Gastroesophageal sphincter (tissue), 4 donors: ENCODE measurements around the gene GUCY1A1. TPM values are rescaled to one million over a fixed set of nuclear protein-coding genes. Genes with fewer than 3 reads are reported as not detected.

Experiments used
- ATAC-seq: fragments of 150-250 bp; one replicate; pipeline ENCODE4 v1.9.1; 2016; ENCODE audit warnings: mild to moderate bottlenecking, moderate library complexity
- H3K27ac ChIP-seq, 4 donors: fragments of 200-600 bp; sonication (generic) in 3 of 4; 1 replicate in 3 of 4; 2 replicates in 1 of 4; pipeline ENCODE4 v1.5.1; 2016 to 2019
- H3K27me3 ChIP-seq: fragments of 200-600 bp; sonication (generic); one replicate; pipeline ENCODE4 v1.5.1; 2019
- H3K36me3 ChIP-seq, 2 donors: fragments of 200-600 bp; sonication (generic); one replicate each; pipeline ENCODE4 v1.5.1; 2019; ENCODE audit warnings: control low read depth in 1 of 2
- H3K4me1 ChIP-seq, 3 donors: fragments of 200-600 bp; sonication (generic); 1 replicate in 2 of 3; 2 replicates in 1 of 3; pipeline ENCODE4 v1.5.1; 2016 to 2019; ENCODE audit warnings: control low read depth in 2 of 3
- H3K4me3 ChIP-seq, 2 donors: fragments of 200-600 bp; sonication (generic); one replicate each; pipeline ENCODE4 v1.5.1; 2019; ENCODE audit warnings: mild to moderate bottlenecking in 1 of 2, moderate library complexity in 1 of 2
- H3K9me3 ChIP-seq, 3 donors: fragments of 200-600 bp; sonication (generic); one replicate each; pipeline ENCODE4 v1.5.1; 2017 to 2019; ENCODE audit warnings: control low read depth in 2 of 3
- CTCF ChIP-seq, 4 experiments: fragments of 200-600 bp in 2 of 4; fragments of 450-650 bp in 2 of 4; sonication (generic) in 1 of 4; IDR thresholded peaks; one replicate each; pipeline ENCODE4 v1.5.1; 2017 to 2019; ENCODE audit warnings: antibody characterized with exemption in 4 of 4, mild to moderate bottlenecking in 2 of 4, moderate library complexity in 2 of 4
- EP300 ChIP-seq: sonication (generic); formaldehyde crosslinking; IDR thresholded peaks from one replicate; pipeline ENCODE4 v1.6.1; 2017; ENCODE audit warnings: antibody characterized with exemption, mild to moderate bottlenecking
- POLR2A ChIP-seq, 2 donors: fragments of 450-650 bp; IDR thresholded peaks; one replicate each; pipeline ENCODE4 v1.6.1; 2017; ENCODE audit warnings: antibody characterized with exemption in 2 of 2, mild to moderate bottlenecking in 2 of 2, moderate library complexity in 1 of 2
- POLR2AphosphoS5 ChIP-seq: sonication (generic); formaldehyde crosslinking; IDR thresholded peaks from one replicate; pipeline ENCODE4 v1.6.1; 2017; ENCODE audit warnings: antibody characterized with exemption
- WGBS, 2 donors: methylation state at CpG; one replicate each; pipeline ENCODE4 v1.1.5; 2018; ENCODE audit warnings: low coverage in 1 of 2; 5-methylcytosine and 5-hydroxymethylcytosine counted together
- total RNA-seq, 4 donors: library from RNA; depleted of rRNA; stranded (reverse); fragments of >200 nt; gene quantifications; one replicate each; pipeline ENCODE4 v1.1.0, GENCODE V29; 2016

Gene GUCY1A1
- total RNA-seq, 4 donors from 2014 or later, result 69.4 to 196 (median 144) TPM

- 65 to 69% methylated on average over 2 of the region's 2 CpGs for WGBS, 2 donors
- no peak overlapping the region for H3K27ac ChIP-seq
Observed at GRCh38 chr4:155763551-155763950, 96.9 kb downstream of the GUCY1A1 start.

GRCh38 chr4:155765149-155765548, 98.5 kb downstream of the GUCY1A1 start:
- Histone ChIP-seq H3K27me3 (no peaks in the 10 kb centered on the region), H3K4me1 (peaks cover 0 to 68% (median 0%) of the 10 kb centered on the region in 3 donors), H3K9me3 (no peaks in the 10 kb centered on the region), H3K36me3 (no peaks in the 10 kb centered on the region), H3K27ac (peak overlapping the region in 1 of 4 donors; percentile 9), H3K4me3 (no peak overlapping the region)
- WGBS, 2 donors, result 17 to 54% methylated on average over 3 of the region's 3 CpGs
- TF ChIP-seq POLR2A (IDR thresholded peaks at IDR 0.05) (no peak), EP300 (no peak), POLR2AphosphoS5 (no peak), CTCF (IDR thresholded peaks at IDR 0.05) (no peak)
- no peak for ATAC-seq

More at GRCh38 chr4:155763551-155763950, 96.9 kb downstream of the GUCY1A1 start:
- H3K27me3 ChIP-seq, result no peaks in the 10 kb centered on the region
- TF ChIP-seq POLR2AphosphoS5, result no peak
- TF ChIP-seq EP300, result no peak
- no peak for TF ChIP-seq CTCF (IDR thresholded peaks at IDR 0.05)
- TF ChIP-seq POLR2A (IDR thresholded peaks at IDR 0.05), result no peak
- no peaks in the 10 kb centered on the region for H3K9me3 ChIP-seq
- ATAC-seq, result no peak
- H3K36me3 ChIP-seq, result no peaks in the 10 kb centered on the region
- peaks cover 0 to 68% (median 0%) of the 10 kb centered on the region in 3 donors for H3K4me1 ChIP-seq
- H3K4me3 ChIP-seq, result no peak overlapping the region

GRCh38 chr4:155766622-155767021, 100.0 kb downstream of the GUCY1A1 start:
- 42 to 56% methylated on average over 2 of the region's 2 CpGs for whole genome bisulfite sequencing, 2 donors
- no peaks in the 10 kb centered on the region for H3K36me3 ChIP-seq
- H3K9me3 ChIP-seq, result no peaks in the 10 kb centered on the region
- H3K27ac ChIP-seq, result no peak overlapping the region
- TF ChIP-seq CTCF (IDR thresholded peaks at IDR 0.05), result no peak
- TF ChIP-seq POLR2A (IDR thresholded peaks at IDR 0.05), result no peak
- no peak for TF ChIP-seq EP300
- TF ChIP-seq POLR2AphosphoS5, result no peak
- no peaks in the 10 kb centered on the region for H3K27me3 ChIP-seq
- peaks cover 0 to 55% (median 0%) of the 10 kb centered on the region in 3 donors for H3K4me1 ChIP-seq
- H3K4me3 ChIP-seq, result no peak overlapping the region
- ATAC-seq, result no peak

- Histone ChIP-seq H3K27ac (no peak overlapping the region), H3K4me3 (no peak overlapping the region), H3K9me3 (no peaks in the 10 kb centered on the region), H3K36me3 (no peaks in the 10 kb centered on the region), H3K4me1 (peaks cover 0 to 51% (median 0%) of the 10 kb centered on the region in 3 donors), H3K27me3 (no peaks in the 10 kb centered on the region)
- no peak for TF ChIP-seq CTCF (IDR thresholded peaks at IDR 0.05)
- no peak for TF ChIP-seq EP300
- no peak for TF ChIP-seq POLR2AphosphoS5
- TF ChIP-seq POLR2A (IDR thresholded peaks at IDR 0.05), result no peak
- no peak for ATAC-seq
Observed at GRCh38 chr4:155768370-155768769, 101.7 kb downstream of the GUCY1A1 start.

GRCh38 chr4:155769090-155769489, 102.4 kb downstream of the GUCY1A1 start:
- Histone ChIP-seq H3K36me3 (no peaks in the 10 kb centered on the region), H3K4me3 (no peak overlapping the region), H3K9me3 (no peaks in the 10 kb centered on the region), H3K4me1 (peaks cover 0 to 52% (median 0%) of the 10 kb centered on the region in 3 donors), H3K27ac (no peak overlapping the region), H3K27me3 (no peaks in the 10 kb centered on the region)
- no peak for TF ChIP-seq EP300
- no peak for TF ChIP-seq POLR2A (IDR thresholded peaks at IDR 0.05)
- no peak for TF ChIP-seq POLR2AphosphoS5
- TF ChIP-seq CTCF (IDR thresholded peaks at IDR 0.05), result no peak
- 59 to 76% methylated on average over 2 of the region's 2 CpGs for WGBS, 2 donors
- ATAC-seq, result no peak
